Hepatocyte (in vitro differentiated cells): ENCODE results near the gene SPINK1.

ENCODE experiments used
- EZH2 ChIP-seq: fragments of 200-600 bp; sonication (generic); IDR thresholded peaks from 2 replicates; pipeline ENCODE4 v1.6.1; 2016; ENCODE audit warnings: antibody characterized with exemption, mild to moderate bottlenecking, borderline replicate concordance
- EZH2phosphoT487 ChIP-seq: fragments of 200-600 bp; sonication (generic); IDR thresholded peaks from one replicate; pipeline ENCODE4 v1.6.1; 2018; ENCODE audit warnings: antibody characterized with exemption, mild to moderate bottlenecking, low read depth, moderate library complexity; ENCODE audit not compliant: unreplicated experiment, severe bottlenecking
- TF ChIP-seq, protein P1 (sequence below): fragments of 200-600 bp; sonication (generic); IDR thresholded peaks from 2 replicates; pipeline ENCODE4 v1.5.1; 2016; ENCODE audit warnings: antibody characterized with exemption, mild to moderate bottlenecking; ENCODE audit not compliant: poor library complexity

DNA sequence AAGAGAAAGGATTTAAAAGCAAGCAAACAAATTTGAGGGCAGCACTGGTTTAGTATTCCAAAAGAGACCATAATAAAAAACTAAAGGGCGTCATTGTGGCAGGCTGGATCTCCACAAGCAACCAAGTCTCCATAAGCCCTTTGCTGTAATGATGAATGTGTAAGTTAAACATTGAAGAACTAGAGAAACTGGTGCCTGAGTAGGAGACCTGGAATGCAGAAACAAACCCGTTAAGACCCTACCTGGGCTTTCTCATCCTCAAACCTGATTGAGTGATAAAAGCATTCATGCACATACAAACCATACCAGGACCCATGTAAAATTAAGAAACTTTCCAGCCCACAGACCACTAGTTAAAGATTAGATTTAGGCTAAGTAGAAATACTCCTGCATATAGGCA is 45.2 kb upstream of the SPINK1 start:
- TF ChIP-seq, protein P1, sequence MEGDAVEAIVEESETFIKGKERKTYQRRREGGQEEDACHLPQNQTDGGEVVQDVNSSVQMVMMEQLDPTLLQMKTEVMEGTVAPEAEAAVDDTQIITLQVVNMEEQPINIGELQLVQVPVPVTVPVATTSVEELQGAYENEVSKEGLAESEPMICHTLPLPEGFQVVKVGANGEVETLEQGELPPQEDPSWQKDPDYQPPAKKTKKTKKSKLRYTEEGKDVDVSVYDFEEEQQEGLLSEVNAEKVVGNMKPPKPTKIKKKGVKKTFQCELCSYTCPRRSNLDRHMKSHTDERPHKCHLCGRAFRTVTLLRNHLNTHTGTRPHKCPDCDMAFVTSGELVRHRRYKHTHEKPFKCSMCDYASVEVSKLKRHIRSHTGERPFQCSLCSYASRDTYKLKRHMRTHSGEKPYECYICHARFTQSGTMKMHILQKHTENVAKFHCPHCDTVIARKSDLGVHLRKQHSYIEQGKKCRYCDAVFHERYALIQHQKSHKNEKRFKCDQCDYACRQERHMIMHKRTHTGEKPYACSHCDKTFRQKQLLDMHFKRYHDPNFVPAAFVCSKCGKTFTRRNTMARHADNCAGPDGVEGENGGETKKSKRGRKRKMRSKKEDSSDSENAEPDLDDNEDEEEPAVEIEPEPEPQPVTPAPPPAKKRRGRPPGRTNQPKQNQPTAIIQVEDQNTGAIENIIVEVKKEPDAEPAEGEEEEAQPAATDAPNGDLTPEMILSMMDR, result no peak
- TF ChIP-seq EZH2phosphoT487, result no peak
- TF ChIP-seq EZH2, result no peak
